NCI-H2196 (cell line): Measurements from ENCODE around the gene DOCK9.
"Not testable (repeated sequence)": the region's sequence is repeated elsewhere in the genome, so short reads cannot be mapped to it uniquely, and the experiment has no call there.

Experiments
- DNase-seq: peaks from one replicate; lab custom pipeline; 2025; ENCODE audit not compliant: unreplicated experiment; lab: John Stamatoyannopoulos, UW

Gene DOCK9

DNA sequence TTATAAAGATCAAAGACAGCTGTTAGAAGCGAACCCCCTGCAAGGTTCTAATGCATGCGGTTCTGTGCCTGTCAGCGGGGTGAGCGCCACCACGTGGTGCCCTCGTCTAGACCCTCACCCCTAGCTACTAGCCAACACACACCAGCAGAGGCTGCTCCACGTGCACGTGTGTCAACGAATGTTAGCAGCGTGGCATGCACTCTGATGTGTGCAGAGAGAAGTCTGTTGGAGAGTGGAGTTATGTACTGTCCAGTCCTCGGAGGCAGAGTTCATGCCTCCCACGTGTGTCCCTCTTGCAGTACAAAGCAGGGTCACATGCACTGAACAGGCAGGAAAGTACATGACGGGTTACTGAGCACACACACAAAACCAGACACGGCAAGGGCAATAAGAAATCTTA is 150.4 kb downstream of the DOCK9 start:
- no peak for DNase-seq

DNA sequence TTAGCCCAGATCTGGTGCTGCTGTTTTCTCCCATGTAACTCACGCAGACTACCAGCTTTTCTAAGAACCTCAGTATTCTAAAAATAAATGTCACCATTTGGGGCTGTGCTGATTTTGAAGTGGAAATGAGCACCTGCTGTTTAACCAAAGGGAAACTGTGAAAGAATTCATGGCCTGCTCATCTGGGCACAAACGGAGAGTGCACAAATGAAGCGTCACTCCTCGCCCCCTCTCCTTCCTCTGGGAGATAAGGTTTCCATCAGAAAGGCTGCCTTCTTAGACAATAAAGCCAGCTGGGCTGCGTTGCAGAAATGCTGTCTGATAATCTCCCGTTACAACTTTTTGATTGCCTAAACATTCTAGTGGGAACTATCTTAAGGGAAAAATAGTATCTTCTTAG is 151.7 kb downstream of the DOCK9 start:
- DNase-seq: no peak

DNA sequence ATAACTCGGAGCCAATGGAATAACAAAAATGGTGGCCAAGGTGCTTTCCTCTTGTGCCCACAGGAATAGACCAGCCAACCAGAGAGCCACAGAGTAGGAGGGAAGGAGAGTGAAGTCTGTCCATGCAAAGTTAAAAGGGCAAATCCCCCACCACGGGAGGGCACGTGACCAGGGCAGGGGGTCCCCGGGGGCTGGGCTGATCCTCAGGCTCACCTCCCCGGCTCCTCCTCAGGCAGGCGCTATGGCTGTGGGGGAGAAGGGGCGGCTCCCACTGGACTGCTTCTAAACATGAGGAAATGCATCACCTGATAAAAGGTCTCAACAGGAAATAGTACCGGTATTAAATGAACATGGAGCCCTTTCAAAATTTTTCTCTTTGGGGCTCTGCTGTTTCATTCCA is 152.2 kb downstream of the DOCK9 start:
- no peak for DNase-seq

DNA sequence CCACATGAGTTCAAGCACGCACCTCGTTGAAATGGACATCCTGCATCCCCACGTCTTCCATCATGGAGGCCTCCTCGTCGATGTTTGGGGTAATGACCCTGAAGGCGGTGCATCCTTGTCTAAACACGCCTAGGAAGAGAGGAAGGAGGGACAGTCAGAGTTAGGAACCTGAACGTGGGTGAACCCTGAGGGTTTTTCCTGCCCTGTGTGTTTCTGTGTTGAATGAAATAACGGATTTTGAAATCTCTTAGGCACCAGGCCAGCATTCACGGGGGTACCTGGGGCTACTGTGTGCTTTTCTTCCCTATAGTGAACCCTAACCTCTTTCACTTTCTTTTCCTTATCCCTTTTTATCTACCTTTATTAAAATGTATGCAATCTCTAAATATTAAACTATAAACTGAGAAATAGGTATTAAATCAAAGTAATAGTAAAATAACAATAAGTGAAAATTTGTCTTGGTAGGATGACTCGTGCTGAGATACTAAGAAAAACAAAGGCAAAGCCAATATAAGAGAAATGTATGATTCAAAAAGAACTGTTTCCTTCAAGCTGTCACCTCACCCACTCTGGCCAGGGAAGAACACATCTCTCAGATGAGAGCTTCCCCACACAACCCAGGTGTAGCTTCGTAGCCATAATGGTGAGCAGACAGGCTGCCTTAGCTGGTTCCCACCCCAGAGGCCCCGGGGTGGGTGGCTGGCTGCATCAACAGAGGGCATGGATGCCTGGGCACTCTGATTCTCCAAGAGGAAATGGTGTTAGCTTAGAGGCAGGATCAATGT is 153.3 kb downstream of the DOCK9 start:
- DNase-seq: no peak

DNA sequence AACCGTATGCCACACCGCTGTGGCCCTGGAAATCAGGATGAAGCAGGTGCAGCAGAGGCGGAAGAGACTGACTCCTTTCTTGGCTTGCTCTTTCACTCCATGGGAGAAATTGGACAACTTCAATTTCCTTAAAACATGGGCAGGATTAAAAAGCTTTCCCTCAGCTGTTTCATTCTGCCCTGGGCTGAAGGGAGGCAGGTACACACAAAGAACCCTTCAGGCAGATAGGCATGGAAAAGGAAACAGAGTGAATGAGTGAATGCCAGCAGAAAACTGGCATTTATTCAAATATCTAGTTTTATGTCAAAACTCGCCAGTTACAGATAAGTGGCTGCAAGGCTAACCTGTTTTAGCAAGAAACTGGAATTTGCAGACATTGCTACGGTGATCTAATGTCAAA is 154.4 kb downstream of the DOCK9 start:
- DNase-seq: no peak

DNA sequence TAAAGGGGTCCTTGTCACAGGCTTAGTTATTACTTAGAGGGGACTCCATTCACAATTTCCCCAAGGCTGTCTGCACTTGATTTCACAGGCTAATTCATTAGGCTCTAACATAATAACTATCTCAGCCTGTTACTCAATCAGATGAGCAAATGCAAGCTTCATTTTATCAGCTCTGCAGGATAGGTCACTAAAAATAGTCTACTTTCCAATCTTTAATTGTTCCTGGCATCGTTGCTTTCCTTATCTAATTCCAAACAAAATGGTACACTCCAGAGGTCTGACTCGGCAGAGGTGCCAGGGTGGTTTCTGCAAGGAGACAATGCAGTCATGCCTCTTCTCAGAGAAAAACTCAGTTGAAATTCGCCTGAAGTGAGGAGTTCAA is 155.6 kb downstream of the DOCK9 start:
- DNase-seq: no peak

DNA sequence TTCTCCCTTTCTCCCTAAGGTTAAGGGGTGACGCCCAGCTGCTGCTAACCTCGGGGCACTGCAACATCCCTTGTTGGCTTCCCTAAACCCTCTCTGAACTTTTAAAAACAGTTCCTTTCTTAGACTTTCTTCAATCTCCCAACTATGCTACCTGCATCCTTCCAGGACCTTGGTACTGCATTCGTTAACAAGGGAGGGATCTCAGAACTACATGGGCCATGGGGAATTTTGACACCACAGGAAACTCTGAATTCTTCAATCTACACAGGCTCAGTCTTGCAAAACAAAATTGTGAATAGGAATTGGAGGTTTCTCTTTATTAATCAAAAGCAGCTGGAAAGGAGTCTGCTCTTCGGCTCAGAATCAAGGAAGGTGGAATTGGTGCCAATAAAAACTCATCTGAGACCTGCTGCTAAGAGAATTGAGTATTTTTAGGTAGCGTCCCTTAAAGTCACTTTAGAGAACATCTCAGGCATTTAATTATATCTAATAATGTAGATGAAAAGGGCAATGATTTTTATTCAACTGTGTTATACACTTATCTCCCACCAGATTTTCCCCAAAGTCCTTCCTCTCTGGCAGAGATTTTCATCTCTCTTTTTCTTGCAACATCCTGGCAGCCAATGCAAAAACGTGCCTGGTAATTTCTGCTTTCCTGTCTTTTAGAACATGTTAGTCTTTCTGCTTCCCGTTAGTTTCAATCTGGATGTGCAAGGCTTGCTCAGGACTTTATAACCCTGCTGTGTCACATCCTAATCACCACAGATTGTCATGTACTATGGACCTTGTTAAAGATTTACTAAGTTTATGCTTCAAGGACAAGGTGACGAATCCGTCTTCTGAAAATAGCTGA is 156.3 kb downstream of the DOCK9 start:
- DNase-seq: no peak

DNA sequence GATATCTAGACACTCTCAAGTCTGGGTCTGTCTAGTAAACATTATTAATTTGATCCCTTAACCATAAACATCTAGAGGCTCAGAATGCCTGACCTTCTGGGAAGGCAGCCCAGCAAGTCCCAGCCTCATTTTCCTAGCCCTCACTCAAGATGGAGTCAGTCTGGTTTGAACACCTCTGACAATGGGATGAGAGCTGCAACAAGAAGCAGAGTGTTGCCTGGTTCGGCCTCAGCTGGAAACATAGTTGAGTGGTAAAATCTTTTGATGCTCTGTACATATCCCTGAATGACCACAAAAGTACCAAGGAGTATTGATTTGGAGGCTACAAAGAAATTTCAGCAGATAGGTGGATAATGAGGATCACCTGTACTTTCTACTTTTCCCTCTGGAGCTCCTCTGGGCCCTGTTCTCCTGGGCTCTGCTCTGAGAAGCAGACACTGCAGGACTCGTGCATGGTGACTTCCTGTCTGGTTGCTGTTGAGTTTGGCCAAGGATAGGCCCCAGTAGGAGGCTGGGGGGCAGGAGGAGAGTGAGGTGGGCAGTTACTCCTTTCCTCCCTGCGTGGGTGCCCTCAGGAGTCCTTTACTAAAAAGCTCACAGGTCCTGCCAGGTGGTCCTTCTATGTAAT is 157.0 kb downstream of the DOCK9 start:
- no peak for DNase-seq

DNA sequence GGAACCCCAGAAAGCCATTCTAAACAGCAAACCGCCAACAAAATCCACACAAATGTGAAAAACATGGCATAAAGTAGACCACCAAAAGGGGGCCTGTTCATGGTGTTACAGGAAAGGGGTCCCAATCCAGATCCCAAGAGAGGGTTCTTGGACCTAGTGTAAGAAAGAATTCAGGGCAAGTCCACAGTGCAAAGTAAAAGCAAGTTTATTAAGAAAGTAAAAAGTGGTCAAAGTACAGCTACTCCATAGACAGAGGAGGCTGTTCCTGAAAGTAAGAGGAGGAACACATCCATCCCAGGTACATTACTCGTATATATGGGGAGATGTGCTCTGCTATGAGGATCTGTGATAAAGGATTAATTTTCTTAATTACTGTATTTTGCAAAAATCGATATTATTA is 157.6 kb downstream of the DOCK9 start:
- no peak for DNase-seq

DNA sequence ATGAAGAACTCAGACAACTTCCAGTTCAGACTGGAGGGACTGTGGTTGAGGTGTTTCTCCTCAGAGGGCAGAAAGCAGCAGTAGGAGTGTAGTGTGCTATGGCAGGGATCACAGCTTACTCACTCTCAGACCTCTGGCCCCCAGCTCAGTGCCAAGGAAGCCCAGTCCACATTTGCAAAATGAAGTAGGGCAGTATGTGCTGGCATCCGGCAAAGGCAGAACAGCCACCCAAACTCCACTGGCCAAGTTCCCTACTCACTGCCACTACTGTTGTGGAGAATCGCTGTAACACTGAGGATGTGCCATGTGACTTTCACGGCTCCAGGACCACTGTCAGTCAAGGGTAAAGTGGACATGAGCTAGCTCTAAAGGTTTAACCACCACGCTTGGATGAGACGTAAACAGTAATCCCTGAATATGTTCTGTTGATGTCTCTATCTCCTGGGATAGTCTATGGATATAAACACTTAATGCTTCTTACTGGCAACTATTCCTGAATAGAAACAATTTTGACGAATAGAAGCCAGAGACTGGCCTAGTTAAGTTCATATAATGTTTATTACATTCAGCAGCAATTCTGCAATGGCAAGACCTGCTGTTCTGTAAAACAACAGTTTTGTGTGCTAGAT is 158.4 kb downstream of the DOCK9 start:
- DNase-seq: no peak

DNA sequence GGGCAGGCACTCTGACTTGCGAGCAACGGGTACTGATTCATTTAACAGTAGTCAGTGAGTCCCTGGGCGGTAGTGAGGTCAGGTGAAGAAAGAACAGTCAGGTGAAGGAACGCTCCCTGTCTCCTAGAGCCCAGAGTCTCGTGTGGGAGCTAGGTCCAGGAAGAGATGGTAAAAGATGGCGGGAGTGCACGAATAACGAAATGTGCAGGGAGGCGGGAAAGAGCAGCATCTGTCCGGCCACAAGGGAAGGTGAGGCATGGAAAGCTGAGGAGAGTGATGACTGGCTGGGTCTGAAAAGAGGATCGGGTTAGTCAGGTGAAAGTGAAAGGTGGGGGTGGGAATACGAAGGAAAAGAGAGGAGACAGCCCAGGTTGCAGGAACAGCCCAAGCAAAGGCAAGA is 161.5 kb downstream of the DOCK9 start:
- DNase-seq: no peak

DNA sequence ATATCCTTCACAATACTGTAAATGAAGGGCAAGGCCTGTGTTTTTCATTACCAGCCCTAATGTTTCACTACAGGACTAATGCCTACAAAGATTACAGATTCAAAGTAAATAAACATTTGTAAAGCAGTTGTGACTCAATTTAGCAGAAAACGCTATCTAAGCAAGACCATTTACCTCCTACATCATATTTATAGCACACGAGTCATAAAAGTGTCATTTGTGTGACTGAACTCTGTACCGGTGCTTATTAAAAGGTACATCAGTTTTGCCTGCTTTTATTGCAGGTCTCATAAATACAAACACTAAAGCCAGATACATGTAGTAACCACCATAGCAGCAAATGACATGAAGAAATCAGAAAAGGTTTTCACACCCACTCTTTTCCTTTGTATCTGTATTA is 163.9 kb downstream of the DOCK9 start:
- DNase-seq: no peak

DNA sequence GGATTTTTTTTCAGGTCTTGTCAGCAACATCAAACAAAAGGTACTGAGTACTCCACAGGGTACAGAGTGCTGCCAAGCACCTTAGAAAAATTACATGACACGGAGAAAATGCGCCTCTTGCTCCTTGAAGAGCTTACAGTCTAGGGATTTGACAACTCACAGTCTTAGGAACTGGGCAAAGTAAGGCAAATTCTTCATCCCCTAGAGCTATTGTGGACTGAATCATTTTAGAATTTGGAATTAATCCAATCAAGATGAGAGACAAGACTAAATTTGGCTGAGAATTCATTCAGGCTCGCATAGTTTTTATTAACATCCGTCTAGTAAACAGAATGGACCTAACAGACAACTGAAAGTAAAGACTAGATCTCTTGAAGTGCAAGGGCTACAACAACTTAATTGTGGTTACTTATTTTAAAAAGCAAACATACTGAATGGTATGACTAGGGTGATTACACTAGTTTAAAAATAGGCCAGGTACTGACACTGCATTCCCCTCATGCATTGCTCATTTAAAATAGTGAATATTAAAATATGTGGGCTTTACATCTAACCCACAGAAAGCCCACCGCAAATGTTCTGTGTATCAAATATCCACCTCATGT is 165.6 kb downstream of the DOCK9 start:
- not testable (repeated sequence) for DNase-seq

DNA sequence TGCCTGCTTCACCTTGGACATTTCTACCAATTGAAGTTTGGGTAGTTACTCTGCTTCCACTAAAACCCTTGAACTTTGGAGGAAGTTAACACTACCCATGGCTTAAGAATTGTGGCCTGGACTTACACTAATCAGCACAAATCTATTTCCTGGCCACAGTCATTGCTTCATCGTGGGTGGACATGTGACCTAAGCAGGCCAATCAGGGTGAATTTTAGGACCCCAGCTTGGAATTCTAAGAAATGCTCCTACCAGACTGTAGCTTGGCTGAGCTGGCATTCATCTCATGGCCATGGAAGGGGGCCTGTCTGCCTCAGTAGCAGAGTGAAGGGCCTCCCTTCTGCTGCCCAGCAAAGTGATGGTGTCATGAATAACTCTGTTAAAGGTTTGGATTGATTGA is 167.1 kb downstream of the DOCK9 start:
- no peak for DNase-seq

DNA sequence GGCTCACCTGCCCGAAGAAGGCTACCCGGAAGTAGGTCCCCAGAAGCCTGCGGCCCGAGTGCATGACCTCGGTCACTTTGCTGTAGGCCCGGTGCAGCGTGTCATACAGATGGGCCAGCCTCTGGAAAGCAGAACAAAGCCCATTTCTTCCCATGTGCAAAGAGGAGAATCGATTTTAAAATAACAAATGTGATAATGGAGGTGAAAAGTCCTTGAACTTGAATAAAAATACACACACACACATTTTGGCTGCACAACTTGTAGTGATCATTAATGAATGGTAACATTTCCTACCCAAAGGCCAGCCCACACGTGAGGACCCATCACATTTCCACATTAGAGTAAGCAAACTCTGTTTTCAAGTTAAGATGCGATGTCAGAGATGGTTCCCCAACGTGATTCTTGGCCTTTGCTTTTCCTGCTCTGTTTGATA is 168.5 kb downstream of the DOCK9 start:
- DNase-seq: no peak

DNA sequence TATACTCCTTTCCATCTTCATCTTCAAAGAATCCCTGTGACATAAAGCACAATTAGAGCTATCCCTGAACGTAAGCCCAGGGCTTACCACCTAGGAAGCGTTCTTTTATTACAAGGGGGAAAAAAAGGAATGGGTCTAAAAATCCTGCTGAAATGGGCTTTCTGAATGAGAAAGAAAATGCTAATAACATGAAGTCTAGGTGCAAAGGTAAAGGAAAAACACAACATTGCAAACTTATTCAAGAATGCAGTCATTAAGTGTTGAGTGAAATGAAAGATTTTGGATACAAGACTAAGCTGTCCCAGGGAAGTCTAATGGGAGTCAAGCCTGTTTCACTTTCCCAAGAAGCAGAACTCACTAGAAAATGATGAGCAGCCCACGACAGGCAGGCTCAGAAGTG is 170.1 kb downstream of the DOCK9 start:
- DNase-seq: no peak

DNA sequence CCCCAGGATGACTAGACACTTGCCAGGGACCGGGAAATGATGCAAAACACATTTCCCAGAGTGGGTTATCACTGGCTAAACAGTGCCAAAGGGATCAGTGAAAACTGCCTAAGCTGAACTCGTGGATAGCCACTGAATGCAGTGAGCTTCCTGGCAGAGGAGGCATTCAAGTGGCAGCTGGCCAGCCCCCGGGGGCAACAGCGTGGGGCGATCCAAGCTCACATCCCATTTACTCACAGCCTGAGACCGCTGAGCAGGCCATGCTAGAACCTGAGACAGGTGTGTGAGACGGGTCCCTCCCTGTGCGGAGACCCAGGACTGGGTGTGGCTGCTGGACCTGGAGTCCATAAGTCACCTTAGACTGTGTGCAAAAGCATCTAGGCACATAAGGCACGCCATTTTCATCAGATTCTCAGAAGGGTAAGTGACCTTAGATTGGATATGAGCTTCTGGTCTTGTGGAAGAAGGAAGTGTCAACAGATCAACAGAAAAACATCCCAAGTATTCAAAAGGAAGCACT is 173.5 kb downstream of the DOCK9 start:
- no peak for DNase-seq

DNA sequence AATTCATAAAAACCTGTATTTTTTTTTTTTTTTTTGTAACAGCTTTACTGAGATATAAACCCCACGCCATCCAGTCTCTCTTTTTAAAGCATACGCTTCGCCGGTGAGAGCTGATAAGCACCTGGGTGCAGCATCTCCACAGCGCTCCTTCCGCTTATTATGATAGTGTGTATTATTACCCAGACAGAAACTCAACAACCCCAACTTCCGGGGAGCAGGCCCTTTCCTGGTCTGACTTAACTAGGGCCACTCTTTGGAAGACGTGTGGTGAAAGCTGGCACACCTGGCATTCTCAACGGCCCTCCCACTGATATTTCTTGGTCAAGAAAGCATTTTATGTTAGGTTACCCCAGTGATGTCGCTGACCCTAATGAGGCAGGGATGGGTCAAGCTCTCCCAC is 173.9 kb downstream of the DOCK9 start:
- no peak for DNase-seq

DNA sequence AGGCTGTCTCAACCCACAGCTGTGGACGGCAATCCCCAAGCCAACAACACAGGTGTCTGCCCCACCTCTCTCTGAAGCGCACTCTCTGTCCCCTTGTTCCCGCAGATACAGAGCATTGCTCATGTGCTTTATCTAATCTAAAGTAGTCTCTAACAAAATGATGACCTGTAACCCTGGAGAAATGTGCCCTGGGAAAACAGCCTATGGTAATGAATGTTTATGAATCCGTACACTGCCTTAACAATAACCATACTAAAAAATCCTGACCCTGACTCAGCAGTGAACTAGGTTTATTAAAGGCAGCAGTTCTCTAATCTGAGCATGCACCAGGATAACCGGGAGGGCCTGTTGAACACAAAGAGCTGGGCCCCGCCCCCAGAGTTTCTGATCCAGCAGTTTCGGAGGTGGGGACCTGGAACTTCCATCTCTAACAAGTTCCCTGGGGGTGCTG is 174.7 kb downstream of the DOCK9 start:
- no peak for DNase-seq

DNA sequence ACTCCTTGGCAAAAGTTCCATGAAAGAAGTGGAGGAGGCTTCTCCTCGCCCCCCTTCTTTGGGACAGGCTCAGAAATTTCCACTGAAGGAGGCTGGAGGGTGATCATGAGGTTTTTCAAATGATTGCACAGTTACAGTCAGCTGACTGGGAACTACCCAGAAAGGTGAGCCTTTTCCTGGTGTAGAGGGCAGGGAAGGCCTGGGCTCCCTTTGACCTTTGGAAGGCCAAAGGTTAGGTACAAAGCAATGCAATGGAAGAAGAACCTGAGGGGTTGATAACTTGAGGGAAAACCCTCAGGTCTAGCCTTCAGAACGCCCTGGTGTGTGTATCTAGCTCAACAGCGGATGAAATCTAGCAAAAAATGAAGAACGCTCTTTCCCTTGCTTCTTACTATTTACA is 175.3 kb downstream of the DOCK9 start:
- no peak for DNase-seq
